NCI-H2081 (cell line): ENCODE results near the gene FBXW9.
"Not testable (repeated sequence)": the region's sequence is repeated elsewhere in the genome, so short reads cannot be mapped to it uniquely, and the experiment has no call there.

Experiments used
- DNase-seq, 2 experiments: peaks; one replicate each; lab custom pipeline; 2025; lab: John Stamatoyannopoulos, UW

Gene FBXW9

GRCh38 chr19:12656899-12657571 is 39.4 kb downstream of the FBXW9 start:
- no peak for DNase-seq

DNA sequence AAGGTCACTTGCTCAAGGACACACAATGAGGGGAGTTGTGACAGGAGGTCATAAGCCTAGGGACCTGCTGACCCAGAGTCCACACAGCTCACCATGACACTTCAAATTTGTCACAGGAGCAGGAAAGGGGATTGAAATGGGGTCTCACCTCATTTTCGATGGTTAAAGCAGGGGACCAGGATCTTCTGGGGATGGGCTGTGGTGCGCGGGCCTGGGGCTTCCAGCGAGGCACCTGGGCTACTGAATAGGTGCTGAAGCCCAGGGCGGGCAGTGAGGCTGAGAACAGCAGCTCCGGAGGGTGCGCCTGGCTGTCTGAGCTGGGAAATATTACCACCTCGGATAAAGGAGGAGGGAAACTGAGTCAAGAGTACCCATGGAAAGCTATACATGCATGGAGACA is 40.9 kb downstream of the FBXW9 start:
- DNase-seq = no peak

- no peak for DNase-seq
These were observed 44.2 kb downstream of the FBXW9 start for GRCh38 chr19:12652219-12652618.

- no peak for DNase-seq
These were observed 46.5 kb downstream of the FBXW9 start for GRCh38 chr19:12649941-12650340.

DNA sequence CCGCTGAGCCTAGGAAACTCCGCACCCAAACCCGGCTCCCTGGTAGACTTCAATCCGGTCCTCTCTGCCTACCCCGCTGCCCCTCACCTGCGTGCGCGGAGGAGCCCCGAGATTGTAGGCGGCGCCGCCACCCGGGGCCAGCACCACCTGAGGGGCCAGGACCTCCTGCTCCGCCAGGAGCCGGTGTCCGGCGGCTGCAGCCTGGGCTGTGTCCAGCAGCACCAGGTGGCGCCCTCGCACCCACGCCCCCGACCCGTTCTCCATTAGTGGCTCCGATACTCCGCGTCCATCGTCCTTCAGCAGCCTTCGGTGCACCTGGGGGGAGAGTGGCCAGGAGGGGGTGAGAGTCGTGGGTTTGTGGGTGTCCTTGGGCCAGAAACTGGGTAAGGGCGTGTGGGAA is 48.3 kb downstream of the FBXW9 start:
- DNase-seq = no peak

DNA sequence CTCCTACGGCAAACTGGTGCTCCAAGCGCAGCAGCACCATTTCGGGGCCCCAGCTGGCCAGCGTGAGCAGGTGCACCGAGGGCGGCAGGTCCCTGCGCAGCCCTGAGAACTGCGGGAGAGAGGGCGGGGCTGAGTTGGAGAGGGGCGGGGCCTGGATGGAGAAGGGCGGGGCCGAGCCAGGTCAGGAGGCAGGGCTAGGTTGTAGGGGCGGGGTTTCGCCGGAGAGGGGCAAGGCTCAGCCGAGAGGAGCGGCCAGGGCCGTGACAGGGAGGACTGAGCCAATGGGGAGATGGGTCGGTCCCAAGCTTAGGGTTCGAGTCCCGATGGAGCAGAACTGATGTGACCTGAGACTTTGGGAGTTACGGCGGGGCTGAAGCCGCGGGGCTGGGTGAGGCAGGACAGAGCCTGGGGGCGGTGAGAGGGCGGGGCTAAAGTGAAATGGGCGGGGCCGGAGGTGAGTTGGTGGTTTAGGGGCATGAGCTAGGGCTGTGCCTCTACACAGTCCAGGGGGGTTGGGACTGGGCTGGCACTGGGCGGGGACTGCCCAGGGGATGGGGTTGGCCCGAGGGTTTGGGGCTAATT is 48.9 kb downstream of the FBXW9 start:
- DNase-seq = peak; percentile 15 to 63

DNA sequence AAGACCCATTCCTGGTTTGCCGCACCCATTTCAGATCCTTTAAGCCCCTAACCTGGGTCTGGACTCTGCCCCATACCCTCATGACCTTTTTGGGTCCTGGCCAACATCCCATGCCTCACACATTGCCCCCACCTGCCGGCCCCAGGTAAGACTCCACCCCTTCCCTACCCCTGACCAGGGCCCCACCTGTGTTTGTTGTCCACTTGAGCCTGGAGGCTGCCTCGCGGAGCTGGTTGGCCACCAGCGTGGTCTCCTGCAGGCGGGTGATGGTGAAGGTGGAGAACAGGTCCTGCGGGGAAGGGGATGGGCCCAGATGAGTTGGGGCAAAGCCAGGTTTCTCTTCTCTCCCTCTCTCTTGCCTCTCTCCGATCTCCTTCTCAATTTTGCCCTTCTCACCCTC is 49.4 kb downstream of the FBXW9 start:
- no peak for DNase-seq

- DNase-seq = no peak
These were observed 49.9 kb downstream of the FBXW9 start for GRCh38 chr19:12646551-12646950.

DNA sequence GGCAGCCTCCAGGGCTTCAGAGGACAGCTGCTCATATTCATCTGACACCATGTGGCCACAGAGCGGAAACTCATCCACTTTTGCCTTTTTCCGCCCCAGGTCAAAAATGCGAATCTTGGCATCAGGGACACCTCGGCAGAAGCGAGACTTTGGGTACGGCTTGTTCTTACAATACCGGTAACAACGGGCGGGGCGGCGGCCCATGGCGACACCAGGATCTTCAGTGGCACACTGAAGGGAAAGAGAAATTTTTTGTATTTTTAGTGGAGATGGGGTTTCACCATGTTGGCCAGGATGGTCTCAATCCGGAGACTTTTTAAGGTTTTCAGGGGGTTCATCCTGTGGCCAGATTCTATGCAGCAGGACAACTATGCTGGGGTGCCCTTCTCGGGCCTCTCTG is 52.7 kb downstream of the FBXW9 start:
- not testable (repeated sequence) for DNase-seq

GRCh38 chr19:12642506-12642905 is 53.9 kb downstream of the FBXW9 start:
- no peak for DNase-seq

DNA sequence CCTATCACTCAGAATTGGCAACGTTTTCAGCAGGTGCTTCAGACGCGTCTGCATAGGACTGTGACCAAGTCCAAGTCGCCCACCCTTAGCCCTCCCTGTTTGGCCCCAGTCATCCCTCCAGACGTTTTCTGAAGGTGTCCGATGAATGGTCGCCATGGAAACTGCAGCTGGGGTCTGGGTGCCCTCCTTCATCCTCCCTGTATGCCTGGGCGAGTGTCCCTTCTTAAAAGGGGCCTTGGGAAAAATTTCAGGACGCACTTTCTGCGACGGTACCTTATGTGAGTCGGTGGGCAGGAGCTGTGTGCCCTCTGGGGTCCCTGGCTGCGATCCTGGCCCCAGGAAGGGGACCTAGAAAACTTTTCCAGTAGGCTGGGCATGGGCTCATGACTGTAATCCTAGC is 55.0 kb downstream of the FBXW9 start:
- DNase-seq = no peak

DNA sequence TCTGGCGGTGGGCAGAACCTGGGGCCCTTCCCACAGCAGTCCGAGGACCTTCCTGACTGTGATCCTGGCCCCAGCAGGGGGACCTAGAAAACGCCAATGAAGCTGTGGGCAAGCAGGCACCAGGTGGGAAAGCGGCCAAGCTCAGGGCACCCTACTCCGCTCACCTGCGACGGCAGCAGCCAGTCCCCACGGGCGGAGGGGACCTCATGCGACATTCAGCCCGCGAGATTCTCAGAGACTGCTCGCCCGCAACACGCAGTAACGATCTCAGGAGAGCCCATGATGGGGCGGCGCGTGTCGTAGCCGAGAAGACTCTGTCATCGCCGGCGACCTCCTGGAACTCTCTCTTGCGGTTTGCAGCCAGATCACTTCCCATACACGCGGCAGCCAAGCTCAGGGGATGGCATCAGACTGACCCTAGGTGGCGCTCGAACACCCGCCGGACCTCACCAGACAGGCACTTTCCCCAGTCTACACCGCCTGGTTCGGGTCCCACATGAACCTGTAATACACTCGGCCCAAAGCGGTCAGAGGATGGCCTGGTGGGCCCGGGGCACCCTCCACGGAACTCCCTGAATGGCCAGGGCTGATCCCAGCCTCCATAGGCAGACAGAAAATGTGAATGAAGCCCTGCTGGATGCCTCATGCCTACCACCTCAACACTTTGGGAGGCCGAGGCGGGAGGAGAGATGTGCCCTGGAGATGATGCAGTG is 56.4 kb downstream of the FBXW9 start:
- peak; percentile 72 to 74 for DNase-seq
